Activated T-cell treated with anti-CD3 and anti-CD28 coated beads, Interleukin-2, amount 50 U/mL, for 72 hours (primary cell): ENCODE results near the gene TRAPPC6A. TPM values are rescaled to one million over a fixed set of nuclear protein-coding genes. Genes with fewer than 3 reads are reported as not detected.

Experiments
- ATAC-seq, 2 donors: fragments of 150-1000 bp; cut with Tn5 transposase; replicated peaks in 1 of 2; 2 replicates each; pipeline ENCODE4 v1.10.0; 2021; ENCODE audit warnings: moderate library complexity in 2 of 2, mild to moderate bottlenecking in 1 of 2
- DNase-seq, 2 donors: peaks; one replicate each; pipeline ENCODE4 v3.0.0; 2021 to 2022; ENCODE audit warnings: mixed read lengths in 1 of 2
- H3K27ac Mint-ChIP-seq: one replicate; pipeline ENCODE4 v1.8.0; 2022; ENCODE audit warnings: mild to moderate bottlenecking, moderate library complexity, mixed read lengths
- H3K27me3 Mint-ChIP-seq: one replicate; pipeline ENCODE4 v1.8.0; 2022; ENCODE audit warnings: low read depth, mixed read lengths
- H3K36me3 Mint-ChIP-seq, 2 donors: one replicate each; pipeline ENCODE4 v1.8.0; 2022; ENCODE audit warnings: mixed read lengths in 2 of 2, mild to moderate bottlenecking in 1 of 2; ENCODE audit not compliant: insufficient read depth in 2 of 2
- H3K4me1 Mint-ChIP-seq: one replicate; pipeline ENCODE4 v1.8.0; 2022; ENCODE audit warnings: low read depth, mixed read lengths
- H3K4me3 Mint-ChIP-seq, 2 donors: one replicate each; pipeline ENCODE4 v1.8.0; 2022; ENCODE audit warnings: mild to moderate bottlenecking in 2 of 2, mixed read lengths in 2 of 2, moderate library complexity in 2 of 2
- H3K9me3 Mint-ChIP-seq, 2 donors: one replicate each; pipeline ENCODE4 v1.8.0; 2022; ENCODE audit warnings: mixed read lengths in 2 of 2
- total RNA-seq, 2 donors: library from RNA; stranded (reverse); gene quantifications; one replicate each; pipeline ENCODE4 v1.2.3, GENCODE V29; 2022

TRAPPC6A gene, protein sequence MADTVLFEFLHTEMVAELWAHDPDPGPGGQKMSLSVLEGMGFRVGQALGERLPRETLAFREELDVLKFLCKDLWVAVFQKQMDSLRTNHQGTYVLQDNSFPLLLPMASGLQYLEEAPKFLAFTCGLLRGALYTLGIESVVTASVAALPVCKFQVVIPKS
- total RNA-seq = 10 to 100 TPM; 48.5 to 58.5 TPM

DNA sequence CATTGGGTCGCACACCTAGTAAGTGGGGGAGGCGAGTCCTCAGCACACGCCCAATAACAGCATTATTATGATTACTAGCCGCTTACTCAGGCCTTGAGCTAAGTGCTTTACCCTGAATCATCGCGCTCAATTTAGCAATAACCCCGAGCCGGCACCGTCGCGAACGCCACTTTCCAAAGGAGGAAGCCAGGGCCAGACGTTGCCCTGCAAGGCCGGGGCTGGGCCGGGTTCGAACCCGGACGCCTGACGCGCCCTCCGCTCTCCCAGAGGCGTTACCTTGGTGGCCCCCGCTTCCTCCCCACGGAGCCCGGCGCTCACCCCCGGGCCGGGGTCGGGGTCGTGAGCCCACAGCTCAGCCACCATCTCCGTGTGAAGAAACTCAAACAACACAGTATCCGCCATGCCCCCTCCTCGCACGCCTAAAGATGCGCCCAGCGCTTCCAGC lies at the start of gene TRAPPC6A:
TRAPPC6A (minus strand) TSS at position 421 of the 445 bp plus-strand sequence; CDS start at position 402, 19 bp downstream.
- no peaks in the 10 kb centered on the region for H3K27me3 Mint-ChIP-seq
- H3K4me1 Mint-ChIP-seq = peaks cover 42% of the 10 kb centered on the region
- H3K9me3 Mint-ChIP-seq = no peaks in the 10 kb centered on the region
- H3K36me3 Mint-ChIP-seq = peaks cover 2% of the 10 kb centered on the region in 2 donors
- peak within 1 kb of the TSS; percentile 80 to 84 for H3K4me3 Mint-ChIP-seq
- H3K27ac Mint-ChIP-seq = peak within 1 kb of the TSS; percentile 66
- ATAC-seq = peak; percentile 1
- no peak for DNase-seq

DNA sequence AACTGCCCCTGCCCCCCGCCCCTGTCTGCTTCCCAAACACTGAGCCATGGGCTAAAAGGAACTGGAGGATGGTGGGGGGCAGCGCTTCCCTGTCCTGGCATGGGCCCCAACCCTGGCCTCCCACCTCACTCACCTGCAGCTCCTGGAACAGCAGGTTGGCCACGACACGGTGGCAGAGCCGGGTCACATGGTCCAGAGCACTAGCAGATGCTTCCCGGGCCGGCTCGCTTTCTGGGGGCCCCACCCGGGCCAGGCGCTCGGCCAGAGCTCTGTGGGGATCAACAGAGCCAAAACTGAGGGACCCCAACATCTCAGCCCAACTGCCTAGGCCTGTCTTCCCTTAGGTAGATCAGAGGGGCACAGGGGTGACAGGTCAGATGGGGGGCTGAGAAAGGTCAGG lies 46.6 kb upstream of the TRAPPC6A start:
- no peaks in the 10 kb centered on the region for H3K36me3 Mint-ChIP-seq
- H3K4me3 Mint-ChIP-seq = no peak overlapping the region
- no peak for DNase-seq
- H3K4me1 Mint-ChIP-seq = no peaks in the 10 kb centered on the region
- no peaks in the 10 kb centered on the region for H3K9me3 Mint-ChIP-seq
- no peak overlapping the region for H3K27ac Mint-ChIP-seq
- no peak for ATAC-seq
- peaks cover 25% of the 10 kb centered on the region for H3K27me3 Mint-ChIP-seq

DNA sequence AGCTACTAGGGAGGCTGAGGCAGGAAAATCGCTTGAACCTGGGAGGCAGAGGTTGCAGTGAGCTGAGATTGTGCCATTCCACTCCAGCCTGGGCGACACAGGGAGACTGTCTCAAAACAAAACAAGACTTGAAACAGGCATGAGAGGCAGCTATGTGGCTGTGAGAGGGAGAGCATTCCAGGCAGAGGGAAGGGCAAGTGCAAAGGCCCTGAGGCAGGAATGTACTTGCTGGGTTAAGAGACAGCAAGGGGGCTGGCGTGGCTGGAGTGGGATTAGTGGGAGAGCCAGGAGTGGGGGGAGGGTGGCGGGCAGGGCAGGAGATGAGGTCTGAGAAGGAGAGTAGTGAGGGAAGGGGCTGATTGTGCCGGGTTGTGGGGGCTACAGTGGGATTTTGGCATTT lies 45.8 kb upstream of the TRAPPC6A start:
- H3K4me1 Mint-ChIP-seq = no peaks in the 10 kb centered on the region
- H3K27me3 Mint-ChIP-seq = peaks cover 25% of the 10 kb centered on the region
- no peak overlapping the region for H3K27ac Mint-ChIP-seq
- ATAC-seq = no peak
- H3K9me3 Mint-ChIP-seq = no peaks in the 10 kb centered on the region
- H3K4me3 Mint-ChIP-seq = no peak overlapping the region
- no peaks in the 10 kb centered on the region for H3K36me3 Mint-ChIP-seq
- DNase-seq = no peak

DNA sequence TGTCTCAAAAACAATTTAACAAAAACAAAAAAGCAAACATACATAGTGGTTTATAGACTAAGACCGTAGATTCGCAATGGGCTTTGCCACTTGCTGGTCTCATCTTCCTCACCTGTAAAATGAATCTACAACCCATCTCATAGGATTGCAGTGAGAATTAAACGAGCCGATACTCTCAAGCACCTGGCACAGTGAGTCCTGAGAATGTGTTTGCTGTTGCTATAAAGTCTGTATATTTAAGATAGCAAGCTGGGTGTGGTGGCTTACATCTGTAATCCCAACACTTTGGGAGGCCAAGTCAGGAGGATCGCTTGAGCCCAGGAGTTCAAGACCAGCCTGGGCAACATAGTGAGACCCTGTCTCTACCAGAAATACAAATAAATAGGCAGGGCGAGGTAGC lies 44.7 kb upstream of the TRAPPC6A start:
- H3K9me3 Mint-ChIP-seq = no peaks in the 10 kb centered on the region
- no peak overlapping the region for H3K4me3 Mint-ChIP-seq
- DNase-seq = no peak
- no peaks in the 10 kb centered on the region for H3K36me3 Mint-ChIP-seq
- H3K27ac Mint-ChIP-seq = no peak overlapping the region
- no peak for ATAC-seq
- H3K27me3 Mint-ChIP-seq = peaks cover 36% of the 10 kb centered on the region
- no peaks in the 10 kb centered on the region for H3K4me1 Mint-ChIP-seq

DNA sequence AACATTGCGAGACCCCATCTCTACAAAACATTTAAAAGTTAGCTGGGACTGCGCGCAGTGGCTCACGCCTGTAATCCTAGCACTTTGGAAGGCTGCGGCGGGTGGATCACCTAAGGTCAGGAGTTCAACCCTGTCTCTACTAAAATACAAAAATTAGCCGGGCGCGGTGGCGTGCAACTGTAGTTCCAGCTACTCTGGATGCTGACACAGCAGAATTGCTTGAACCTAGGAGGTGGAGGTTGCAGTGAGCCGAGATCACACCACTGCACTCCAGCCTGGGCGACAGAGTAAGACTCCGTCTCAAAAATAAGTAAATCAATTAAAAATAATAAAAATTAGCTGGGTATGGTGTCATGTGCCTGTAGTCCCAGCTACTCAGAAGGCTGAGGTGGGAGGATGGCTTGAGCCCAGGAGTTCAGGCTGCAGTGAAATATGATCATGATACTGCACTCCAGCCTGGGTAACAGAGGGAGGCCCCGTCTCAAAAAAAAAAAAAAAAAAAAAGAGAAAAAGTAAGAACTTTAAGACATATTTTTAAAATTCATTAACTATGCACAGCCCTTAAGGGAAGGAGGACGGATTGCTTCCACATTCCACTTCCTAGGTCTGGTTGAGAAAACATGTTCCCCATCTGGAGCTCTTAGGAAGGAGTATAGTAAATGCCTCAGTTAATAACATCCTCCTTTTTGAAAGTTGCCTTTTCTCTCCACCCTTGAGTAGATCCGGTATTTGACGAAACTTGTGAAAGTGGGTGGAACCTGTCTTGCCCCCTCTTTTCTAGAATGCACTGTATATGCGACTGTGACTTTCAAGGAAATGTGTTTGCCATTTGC lies 41.1 kb upstream of the TRAPPC6A start:
- Mint-ChIP-seq H3K4me3 (no peak overlapping the region), H3K9me3 (no peaks in the 10 kb centered on the region), H3K27me3 (peaks cover 62% of the 10 kb centered on the region), H3K4me1 (peaks cover 8% of the 10 kb centered on the region), H3K36me3 (no peaks in the 10 kb centered on the region), H3K27ac (no peak overlapping the region)
- DNase-seq = no peak
- ATAC-seq = no peak

DNA sequence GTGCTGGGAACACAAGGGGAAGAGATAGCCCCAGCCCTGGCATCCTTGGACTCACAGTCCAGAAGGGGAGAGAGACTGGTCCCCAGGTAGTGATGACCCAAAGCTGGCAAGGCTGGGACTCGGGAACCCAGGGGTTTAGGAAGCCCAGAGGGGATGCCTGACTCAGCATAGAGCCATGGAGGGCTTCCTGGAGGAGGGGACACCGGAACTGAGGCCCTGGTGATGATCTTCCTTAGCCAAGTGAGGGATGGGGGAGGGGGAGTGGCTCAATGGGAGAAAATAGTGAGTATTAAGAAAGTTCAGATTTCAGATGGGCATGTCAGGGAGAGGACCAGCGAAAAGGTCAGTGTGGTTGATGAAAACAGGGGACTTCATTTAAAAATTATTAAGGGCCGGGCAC lies 40.4 kb upstream of the TRAPPC6A start:
- Mint-ChIP-seq H3K36me3 (no peaks in the 10 kb centered on the region), H3K9me3 (no peaks in the 10 kb centered on the region), H3K27me3 (peaks cover 64% of the 10 kb centered on the region), H3K27ac (no peak overlapping the region), H3K4me3 (no peak overlapping the region), H3K4me1 (peaks cover 8% of the 10 kb centered on the region)
- no peak for DNase-seq
- ATAC-seq = no peak

DNA sequence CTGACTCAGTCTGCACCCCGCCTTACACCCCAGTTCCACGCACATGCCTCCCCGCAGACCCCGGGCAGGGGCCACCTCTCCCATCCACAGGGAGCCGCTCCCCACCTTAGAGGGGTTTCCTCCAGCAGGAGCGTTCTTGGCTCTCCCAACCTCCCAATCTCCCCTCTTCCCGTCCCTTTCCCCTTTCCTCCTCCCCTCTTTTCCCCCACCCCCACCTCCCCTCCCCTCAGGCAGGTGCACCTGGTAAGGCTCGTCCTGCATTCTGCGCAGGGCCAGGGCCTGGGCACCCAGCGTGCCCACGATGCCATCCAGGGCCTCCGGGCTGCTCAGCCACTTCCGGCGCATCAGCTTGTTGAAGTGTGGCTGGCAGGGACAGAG lies 39.9 kb upstream of the TRAPPC6A start:
- Mint-ChIP-seq H3K9me3 (no peaks in the 10 kb centered on the region), H3K4me3 (no peak overlapping the region), H3K4me1 (peaks cover 8% of the 10 kb centered on the region), H3K27me3 (peaks cover 63% of the 10 kb centered on the region), H3K27ac (no peak overlapping the region), H3K36me3 (no peaks in the 10 kb centered on the region)
- no peak for DNase-seq
- ATAC-seq = no peak

DNA sequence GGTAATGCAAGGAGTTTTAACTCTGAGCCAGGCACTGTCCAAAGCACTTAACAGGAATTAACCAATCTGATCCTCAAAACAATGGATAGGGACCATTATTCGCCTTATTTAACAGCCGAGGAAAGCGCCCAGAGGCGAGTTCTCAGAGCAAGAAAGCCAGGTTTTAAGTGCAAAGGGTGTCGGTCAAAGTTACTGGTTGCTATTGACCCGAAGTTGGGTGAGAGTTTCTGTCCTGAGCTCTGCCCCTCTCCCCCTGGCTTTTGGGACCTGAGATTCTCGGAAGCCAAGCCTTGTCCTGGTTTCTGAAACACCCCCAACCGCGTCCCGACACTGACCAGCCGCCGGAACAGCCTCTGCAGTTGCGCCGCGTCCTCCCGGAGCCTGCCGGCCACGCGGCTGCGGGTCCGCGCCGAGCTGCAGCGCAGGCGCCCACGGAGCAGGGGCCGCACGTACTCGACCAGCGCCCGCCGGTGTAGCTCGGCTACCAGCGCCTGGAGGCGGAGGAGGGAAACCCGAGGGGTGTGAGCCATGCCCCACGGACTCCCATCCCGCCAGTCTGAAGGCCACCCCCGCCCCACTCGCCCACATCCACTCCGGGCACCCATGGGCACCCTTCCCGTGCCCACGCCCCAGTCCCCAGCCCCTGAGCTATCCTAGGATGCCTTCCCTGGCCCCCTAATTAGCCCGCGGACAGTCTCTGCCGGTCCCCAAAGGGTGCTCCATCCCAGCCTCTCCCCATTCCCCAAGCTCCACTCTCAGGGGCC lies 39.3 kb upstream of the TRAPPC6A start:
- ATAC-seq (no peak), DNase-seq (no peak)
- Mint-ChIP-seq H3K36me3 (no peaks in the 10 kb centered on the region), H3K27ac (no peak overlapping the region), H3K27me3 (peaks cover 62% of the 10 kb centered on the region), H3K4me3 (no peak overlapping the region), H3K4me1 (peaks cover 8% of the 10 kb centered on the region), H3K9me3 (no peaks in the 10 kb centered on the region)

DNA sequence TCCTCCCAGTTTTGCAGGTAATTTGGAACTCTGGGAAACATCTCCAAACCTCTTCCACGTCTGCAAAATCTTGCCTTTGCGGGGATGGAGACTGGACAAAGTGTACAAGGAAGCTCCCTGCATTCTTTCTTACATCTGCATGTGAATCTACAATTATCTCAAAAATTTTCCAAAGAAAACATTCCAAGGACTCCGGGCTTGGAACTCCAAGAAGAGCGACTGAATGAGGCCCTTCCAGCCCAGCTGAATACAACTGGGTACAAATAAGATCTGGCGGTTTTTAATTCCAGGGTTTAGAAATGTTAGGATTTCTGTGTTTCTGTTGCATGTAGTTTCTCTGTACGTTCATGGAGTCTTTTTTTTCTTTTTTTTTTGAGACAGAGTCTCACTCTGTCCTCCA lies 38.6 kb upstream of the TRAPPC6A start:
- Mint-ChIP-seq H3K4me1 (peaks cover 8% of the 10 kb centered on the region), H3K9me3 (no peaks in the 10 kb centered on the region), H3K27me3 (peaks cover 58% of the 10 kb centered on the region), H3K4me3 (no peak overlapping the region), H3K36me3 (no peaks in the 10 kb centered on the region), H3K27ac (no peak overlapping the region)
- ATAC-seq (no peak), DNase-seq (no peak)

DNA sequence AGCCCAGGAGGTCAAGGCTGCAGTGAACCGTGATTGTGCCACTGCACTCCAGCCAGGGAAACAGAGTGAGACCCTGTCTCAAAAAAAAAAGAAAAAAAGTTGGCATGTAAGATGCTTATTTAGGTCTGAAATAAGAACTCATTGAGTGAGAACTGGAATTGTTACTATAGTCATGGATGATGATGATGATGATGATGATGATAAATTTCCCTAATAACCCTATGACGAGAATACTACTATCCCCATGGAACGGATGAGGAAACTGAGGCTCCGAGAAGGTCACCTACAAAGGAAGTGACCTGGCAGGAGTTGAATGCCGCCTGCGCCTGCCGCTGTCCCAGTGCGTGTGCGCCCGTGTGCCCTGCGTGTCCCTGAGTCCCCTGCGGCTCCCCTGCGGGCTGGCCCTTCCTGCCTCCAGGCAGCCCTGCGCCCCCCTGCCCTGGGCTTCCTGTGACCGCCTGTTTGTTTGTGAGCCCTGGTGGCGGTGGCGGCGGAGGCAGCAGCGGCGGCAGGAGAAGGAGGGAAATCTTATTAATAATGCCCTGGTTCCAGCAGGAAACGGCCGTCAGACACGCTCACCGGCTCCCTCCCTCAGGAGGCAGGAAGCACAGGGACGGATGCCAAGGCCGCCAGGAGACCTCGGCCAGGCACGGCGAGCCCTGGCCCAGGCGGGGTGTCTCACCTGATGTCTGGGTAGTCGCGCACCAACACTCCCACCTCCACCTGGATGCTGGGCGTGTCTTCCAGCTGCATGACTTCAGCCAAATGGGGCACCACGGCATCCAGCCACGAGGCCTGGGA lies 37.6 kb upstream of the TRAPPC6A start:
- no peak overlapping the region for H3K4me3 Mint-ChIP-seq
- H3K36me3 Mint-ChIP-seq = no peaks in the 10 kb centered on the region
- DNase-seq = no peak
- no peaks in the 10 kb centered on the region for H3K9me3 Mint-ChIP-seq
- H3K27ac Mint-ChIP-seq = no peak overlapping the region
- peaks cover 64% of the 10 kb centered on the region for H3K27me3 Mint-ChIP-seq
- ATAC-seq = no peak
- H3K4me1 Mint-ChIP-seq = peaks cover 8% of the 10 kb centered on the region

DNA sequence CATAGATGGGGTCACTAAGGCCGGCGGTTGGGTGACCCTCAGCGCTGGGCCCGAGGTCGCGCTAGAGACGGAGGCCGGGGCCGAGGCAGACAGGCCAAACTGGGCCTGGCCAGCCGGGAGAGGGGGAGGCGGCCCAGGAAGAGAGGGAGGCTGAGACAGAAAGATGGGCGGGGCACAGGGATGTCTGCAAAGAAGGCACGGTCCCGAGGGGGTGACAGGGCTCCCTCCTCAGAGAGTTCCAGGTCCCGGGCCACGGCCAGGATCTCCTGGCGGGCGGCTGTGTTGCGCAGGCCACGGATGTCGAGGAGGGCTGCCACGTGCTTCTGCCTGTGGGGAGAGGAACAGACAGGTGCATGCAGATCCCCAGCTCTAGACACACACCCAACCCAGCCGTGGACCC lies 35.0 kb upstream of the TRAPPC6A start:
- Mint-ChIP-seq H3K27ac (no peak overlapping the region), H3K36me3 (no peaks in the 10 kb centered on the region), H3K9me3 (no peaks in the 10 kb centered on the region), H3K4me3 (no peak overlapping the region), H3K4me1 (peaks cover 8% of the 10 kb centered on the region), H3K27me3 (peaks cover 50% of the 10 kb centered on the region)
- no peak for ATAC-seq
- DNase-seq = no peak

DNA sequence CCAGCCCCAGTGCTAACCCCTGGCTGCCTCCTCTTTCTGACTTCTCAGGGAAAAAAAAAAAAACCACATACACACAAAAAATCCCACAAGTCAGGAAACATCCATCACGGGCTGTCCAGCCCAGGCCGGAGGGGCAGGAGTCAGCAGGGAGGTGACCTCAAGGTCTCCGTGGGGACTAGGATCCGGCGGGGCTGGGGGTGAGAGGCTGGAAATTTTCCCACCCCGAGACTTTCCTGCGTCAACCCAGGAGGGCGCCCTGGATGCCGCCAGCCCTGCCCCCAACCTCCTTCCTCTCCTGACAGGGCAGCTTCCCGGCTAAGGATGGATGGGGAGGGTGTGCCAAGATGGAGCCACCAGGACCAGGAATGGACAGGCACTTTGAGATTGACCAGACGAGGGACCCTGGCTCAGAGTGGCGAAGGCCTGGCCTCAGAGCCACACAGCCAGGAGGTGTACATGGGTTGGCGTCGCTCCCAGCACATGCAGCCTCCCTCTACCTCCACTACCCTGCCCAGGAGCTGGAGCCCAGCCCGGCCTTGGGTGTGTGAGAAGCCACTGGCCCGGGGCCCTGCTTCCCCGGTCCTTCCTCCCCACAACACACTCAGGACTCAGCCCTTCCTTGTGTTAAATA lies 33.8 kb upstream of the TRAPPC6A start:
- no peak overlapping the region for H3K4me3 Mint-ChIP-seq
- no peak for ATAC-seq
- no peaks in the 10 kb centered on the region for H3K9me3 Mint-ChIP-seq
- DNase-seq = no peak
- no peaks in the 10 kb centered on the region for H3K36me3 Mint-ChIP-seq
- no peak overlapping the region for H3K27ac Mint-ChIP-seq
- H3K4me1 Mint-ChIP-seq = peaks cover 8% of the 10 kb centered on the region
- H3K27me3 Mint-ChIP-seq = peaks cover 42% of the 10 kb centered on the region
